HG02763 (cell line): ENCODE data around the gene DDN.

Experiments
- ATAC-seq: cut with Tn5 transposase; IDR thresholded peaks from one replicate; pipeline ENCODE4 v1.9.1; 2021; ENCODE audit warnings: mild to moderate bottlenecking, moderate library complexity; ENCODE audit not compliant: unreplicated experiment

DDN gene

GRCh38 chr12:48999371-49000131 is at the start of gene DDN:
Gene DDN (minus strand): TSS chr12:48999375. CDS start chr12:48999287, 88 bp downstream.
- ATAC-seq = no peak

- ATAC-seq = no peak
Measured at GRCh38 chr12:49048953-49049352, 49.8 kb upstream of the DDN start.

GRCh38 chr12:49046129-49046895 is 47.1 kb upstream of the DDN start:
- no peak for ATAC-seq

- ATAC-seq = no peak
Measured at GRCh38 chr12:49044660-49045059, 45.5 kb upstream of the DDN start.

- ATAC-seq = no peak
Measured at GRCh38 chr12:49043856-49044258, 44.7 kb upstream of the DDN start.

GRCh38 chr12:49043241-49043640 is 44.1 kb upstream of the DDN start:
- ATAC-seq = no peak

- ATAC-seq = no peak
Measured at GRCh38 chr12:49041881-49042484, 42.8 kb upstream of the DDN start.

- ATAC-seq = no peak
Measured at GRCh38 chr12:49041036-49041880, 42.1 kb upstream of the DDN start.

- no peak for ATAC-seq
Measured at GRCh38 chr12:49040364-49040855, 41.2 kb upstream of the DDN start.

GRCh38 chr12:49039421-49040363 is 40.5 kb upstream of the DDN start:
- no peak for ATAC-seq

GRCh38 chr12:49038291-49038955 is 39.2 kb upstream of the DDN start:
- no peak for ATAC-seq

GRCh38 chr12:49037947-49038237 is 38.7 kb upstream of the DDN start:
- ATAC-seq = no peak

GRCh38 chr12:49037111-49037946 is 38.2 kb upstream of the DDN start:
- ATAC-seq = no peak

GRCh38 chr12:49036029-49036428 is 36.9 kb upstream of the DDN start:
- ATAC-seq = no peak

GRCh38 chr12:49034286-49034622 is 35.1 kb upstream of the DDN start:
- ATAC-seq = no peak

- no peak for ATAC-seq
Measured at GRCh38 chr12:49033611-49034285, 34.6 kb upstream of the DDN start.

GRCh38 chr12:49032679-49033447 is 33.7 kb upstream of the DDN start:
- no peak for ATAC-seq
